HG02642 (cell line): ENCODE measurements around the gene ASB18.

Experiments used
- ATAC-seq: cut with Tn5 transposase; IDR thresholded peaks from one replicate; pipeline ENCODE4 v1.9.1; 2021; ENCODE audit warnings: mild to moderate bottlenecking; ENCODE audit not compliant: unreplicated experiment, poor library complexity

The ASB18 gene

GRCh38 chr2:236164925-236165841 lies 99.0 kb downstream of the ASB18 start:
- no peak for ATAC-seq

GRCh38 chr2:236164201-236164924 lies 99.8 kb downstream of the ASB18 start:
- no peak for ATAC-seq

GRCh38 chr2:236163471-236164200 lies 100.6 kb downstream of the ASB18 start:
- ATAC-seq = no peak

GRCh38 chr2:236162882-236163470 lies 101.2 kb downstream of the ASB18 start:
- ATAC-seq = no peak

DNA sequence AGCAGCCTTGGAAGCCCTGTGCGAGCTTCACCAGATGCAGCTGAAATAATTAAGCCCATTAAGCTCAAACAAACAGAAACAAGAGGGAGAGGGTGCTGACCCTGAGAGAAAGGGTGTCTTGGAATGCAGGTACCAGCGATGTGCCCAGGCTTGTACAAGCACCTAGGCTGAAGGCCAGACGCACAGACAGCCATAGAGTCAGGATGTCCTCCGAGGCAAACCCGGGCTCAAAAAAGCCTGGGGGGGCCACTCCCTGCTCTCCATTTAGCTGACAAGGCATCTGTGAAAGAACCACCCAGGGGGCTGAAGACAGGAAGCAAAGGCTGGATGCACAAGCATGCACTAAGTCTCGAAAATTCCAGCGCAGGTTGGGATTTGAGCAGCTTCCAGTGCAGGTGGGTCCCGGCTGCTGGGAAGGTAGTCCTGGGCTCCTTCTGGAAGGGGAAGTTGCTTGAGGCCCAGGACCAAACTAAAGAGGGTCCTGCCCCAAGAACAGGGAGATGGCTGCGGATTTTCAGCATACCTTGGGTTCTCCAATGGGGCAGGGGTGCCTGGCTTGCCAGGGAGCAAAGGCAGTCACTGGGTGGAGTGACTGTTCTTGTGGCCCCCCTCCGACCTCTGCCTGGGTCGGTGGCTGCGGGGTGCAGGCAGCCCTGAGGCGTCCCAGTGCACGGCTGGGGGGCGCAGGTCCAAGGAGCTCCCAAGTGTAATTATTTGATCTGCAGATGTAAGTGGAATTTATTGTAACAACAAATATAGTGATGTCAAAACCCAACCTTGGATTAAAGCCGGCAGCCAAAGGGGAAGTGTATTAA lies 102.0 kb downstream of the ASB18 start:
- no peak for ATAC-seq

DNA sequence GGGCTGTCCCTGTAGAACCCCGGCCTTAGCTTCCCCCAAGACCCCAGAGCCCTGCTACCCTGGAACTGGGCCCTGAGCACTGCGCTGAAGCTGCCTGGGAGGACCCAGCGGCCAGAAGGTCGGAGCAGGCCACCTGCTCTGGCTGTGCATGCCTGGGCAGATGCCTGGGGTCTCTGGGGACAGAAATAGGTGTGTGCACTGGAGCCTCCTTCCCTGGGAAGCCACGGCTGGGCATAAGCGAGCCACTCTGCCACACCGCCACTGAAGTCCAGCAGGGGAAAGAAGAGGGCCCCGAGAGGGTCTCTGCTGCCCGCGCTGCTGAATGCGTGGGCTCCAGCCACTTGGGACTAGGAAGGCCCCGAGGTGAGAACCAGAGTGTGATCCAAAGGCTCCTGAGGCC lies 102.7 kb downstream of the ASB18 start:
- no peak for ATAC-seq

DNA sequence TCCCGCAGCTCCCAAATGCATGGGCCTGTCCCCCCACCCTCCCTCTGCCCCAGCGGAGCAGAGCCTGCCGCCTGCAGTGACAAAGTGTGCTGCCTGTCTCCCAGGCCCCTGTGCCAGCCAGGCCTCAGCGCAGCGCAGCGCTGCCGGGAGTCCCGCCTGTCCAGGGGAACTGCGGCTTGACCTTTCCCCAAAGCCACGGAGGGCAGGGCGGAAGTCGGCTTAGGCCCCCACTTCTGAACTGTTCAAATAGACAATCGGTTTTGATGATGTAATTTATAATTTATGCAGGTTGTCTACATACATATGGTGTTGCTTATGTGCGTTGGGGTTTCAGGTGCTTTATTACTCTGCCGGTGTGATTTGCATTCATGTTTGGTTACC lies 103.1 kb downstream of the ASB18 start:
- ATAC-seq = no peak

DNA sequence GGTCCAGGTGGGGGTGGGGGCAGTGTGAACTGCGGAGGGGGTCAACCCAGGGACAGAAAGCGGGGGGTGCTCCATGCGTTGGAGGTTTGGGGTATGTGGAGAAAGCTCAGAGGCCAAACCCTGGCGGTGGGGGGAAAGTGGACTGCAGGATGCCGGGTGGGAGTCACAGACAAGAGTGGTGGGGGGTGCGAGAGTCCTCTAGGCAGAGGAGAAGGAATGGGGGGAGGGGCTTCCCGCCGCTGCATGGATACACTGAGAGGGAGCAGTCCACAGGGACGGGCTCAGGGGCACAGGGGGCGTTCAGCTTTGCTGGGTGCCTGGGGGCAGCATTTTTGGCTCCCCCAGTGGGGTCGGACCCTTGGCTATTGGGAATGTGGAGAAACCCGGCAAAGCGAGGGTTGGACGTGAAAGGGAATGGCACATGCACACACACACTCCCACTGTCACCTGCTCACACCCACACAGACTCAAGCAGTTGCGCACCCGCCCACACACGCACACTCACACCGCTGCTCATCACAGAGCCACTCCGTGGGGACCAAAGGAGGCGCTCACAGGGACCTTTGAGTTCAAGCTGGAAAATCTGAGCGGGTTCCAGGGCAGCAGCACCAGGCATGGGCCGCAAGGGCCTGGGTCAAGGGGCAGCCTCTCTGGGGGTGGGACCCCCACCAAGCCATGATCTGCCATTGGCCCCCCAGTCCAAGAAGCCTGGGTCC lies 103.7 kb downstream of the ASB18 start:
- no peak for ATAC-seq

DNA sequence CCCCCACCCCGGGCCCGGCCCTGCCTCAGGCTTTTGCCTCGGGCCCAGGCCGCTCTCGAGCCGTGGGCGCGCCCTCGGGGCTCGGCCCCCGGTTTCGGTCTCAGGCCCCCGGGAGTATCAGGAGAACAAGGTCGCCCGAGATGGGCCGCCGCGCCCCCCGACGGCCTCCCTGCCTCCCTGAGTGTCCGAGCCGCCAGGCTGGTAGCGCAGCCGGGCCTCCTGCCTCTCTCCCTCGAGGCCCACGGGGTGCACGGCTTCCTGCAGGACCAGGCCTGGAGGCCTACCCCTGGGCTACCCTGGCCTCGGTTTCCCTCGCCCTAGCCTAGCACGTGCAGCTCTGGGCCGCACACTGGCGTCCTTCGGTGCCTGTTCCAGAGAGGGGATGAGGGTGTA lies 104.4 kb downstream of the ASB18 start:
- ATAC-seq = no peak

- ATAC-seq = no peak
Observed at GRCh38 chr2:236158969-236159777, 105.0 kb downstream of the ASB18 start.

GRCh38 chr2:236157815-236158498 lies 106.2 kb downstream of the ASB18 start:
- ATAC-seq = no peak

DNA sequence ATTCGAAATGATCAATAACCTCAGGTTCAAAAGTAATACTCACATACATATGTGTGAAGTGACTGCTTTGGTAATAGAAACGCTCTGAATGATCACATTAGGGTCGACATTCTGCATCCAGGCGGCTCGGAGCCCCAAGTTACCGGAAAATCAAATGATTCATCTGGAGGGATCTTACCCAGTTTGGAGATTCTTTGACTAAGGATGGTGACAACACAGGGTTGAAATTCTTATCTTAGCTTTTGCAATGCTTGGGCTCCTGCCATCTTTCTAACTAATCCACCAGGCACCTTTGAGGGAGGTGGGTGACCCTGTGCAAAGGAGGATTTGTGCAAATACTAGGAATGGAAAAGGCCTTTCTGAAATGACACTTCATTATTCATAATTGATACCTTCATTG lies 106.8 kb downstream of the ASB18 start:
- no peak for ATAC-seq

DNA sequence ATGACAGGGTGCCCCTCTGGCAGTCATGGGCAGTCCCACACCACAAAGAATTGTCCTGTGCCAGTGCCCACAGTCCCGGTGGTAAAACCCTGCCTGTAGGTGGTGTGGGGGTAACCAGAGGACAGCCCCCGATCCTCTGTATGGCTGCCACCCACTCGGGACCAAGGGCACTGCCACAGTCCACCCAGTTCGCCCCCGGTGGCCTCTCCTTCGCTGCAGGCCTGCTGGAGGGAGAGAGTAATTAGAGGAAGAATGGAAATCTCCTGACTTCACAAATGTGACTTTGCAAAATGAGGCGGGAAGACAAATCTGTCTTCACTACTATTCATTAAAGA lies 107.4 kb downstream of the ASB18 start:
- no peak for ATAC-seq

DNA sequence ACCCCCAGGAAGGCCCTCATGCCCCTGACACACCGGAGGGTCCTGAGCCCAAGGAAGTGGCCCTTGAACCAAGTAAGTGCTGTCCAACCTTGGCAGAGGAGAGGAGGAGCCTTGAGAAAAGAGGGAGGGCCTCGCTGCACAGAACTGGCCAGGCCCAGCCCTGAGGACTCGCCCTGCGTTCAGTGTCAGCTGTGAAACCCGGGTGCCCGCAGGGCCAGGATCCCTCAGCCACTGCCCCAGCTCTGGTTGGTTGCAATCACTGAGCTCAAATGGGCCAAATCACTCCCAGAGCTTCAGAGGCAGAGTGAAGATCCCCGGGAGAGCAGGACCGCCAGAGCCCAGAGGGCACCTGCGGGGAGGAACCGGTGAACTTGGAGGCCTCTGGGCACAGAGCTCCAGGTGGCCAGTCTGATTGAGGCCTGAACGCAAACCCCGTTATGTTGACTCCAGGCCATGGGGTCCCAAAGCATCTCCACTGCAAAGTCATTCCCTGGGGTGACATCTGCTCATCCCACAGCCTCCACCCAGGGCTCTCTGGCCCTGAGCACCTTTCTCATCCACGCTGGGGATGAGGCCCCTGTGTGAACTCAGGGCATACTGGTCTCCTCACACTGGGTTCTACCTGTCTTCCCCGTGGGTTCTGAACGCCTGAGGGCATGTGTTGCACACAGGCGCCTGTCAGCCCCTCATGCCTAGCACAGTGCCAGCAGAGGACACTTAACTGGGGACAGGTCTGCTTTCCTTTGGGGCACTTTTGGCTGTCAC lies 107.9 kb downstream of the ASB18 start:
- no peak for ATAC-seq

DNA sequence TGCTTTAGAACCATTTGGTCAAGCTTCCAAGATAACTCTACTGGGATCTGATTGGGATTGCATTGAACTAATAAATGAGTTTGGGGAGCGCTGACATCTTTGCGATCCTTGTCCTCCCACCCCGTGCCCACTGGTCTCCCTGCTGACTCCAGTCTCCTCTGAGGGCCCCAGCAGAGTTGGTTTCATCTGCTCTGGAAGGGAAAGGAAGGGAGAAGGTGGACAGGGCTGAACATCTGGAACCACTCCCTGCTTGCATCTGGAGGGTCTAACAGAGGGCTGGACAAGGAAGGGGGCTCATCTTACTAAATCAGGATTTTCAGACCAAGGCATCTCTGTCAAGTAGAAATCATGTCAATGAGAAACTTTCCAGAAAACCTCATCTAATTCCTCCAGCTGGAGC lies 108.8 kb downstream of the ASB18 start:
- ATAC-seq = no peak

DNA sequence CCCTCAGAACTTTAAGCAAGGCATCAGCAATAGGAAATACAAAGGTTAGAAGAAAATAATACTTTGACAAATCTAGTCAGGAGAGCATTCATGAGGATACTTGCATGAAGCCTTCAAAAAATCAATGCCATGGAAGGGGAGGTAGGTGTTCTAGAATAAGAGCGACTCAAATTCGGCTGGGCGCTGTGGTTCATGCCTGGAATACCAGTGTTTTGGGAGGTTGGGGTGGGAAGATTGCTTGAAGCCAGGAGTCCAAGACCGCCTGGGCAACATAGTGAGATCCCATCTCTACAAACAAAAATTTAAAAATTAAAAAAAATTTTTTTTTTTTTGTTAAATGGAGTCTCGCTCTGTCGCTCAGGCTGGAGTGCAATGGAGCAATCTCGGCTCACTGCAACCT lies 117.8 kb downstream of the ASB18 start:
- no peak for ATAC-seq

DNA sequence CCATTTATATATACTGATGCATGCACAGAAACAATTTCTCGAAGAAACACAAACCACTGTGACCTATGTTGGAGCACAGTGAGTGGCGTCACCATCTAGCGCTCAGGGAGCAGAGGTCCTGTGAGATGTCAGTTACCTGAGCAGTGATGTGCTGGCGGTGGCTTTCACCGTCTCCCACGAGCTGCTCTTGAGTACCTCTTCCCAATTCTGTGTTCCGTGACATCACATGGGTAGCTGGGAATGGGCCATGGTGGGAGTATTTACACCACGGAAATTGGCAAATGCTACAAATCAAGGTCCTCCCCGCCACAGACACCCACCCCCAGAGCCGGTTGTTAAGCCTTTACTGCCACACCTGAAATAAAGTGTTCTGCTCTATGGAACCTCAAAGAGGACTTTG lies 120.4 kb downstream of the ASB18 start:
- ATAC-seq = no peak
